Measurements from ENCODE around the gene KCNS1. TPM values are rescaled to one million over a fixed set of nuclear protein-coding genes. Genes with fewer than 3 reads are reported as not detected.
A peak's percentile ranks its signal among the peaks of the same experiment; 100 is the strongest.
"Not testable (repeated sequence)": the region's sequence is repeated elsewhere in the genome, so short reads cannot be mapped to it uniquely, and the experiment has no call there.

The KCNS1 gene, protein sequence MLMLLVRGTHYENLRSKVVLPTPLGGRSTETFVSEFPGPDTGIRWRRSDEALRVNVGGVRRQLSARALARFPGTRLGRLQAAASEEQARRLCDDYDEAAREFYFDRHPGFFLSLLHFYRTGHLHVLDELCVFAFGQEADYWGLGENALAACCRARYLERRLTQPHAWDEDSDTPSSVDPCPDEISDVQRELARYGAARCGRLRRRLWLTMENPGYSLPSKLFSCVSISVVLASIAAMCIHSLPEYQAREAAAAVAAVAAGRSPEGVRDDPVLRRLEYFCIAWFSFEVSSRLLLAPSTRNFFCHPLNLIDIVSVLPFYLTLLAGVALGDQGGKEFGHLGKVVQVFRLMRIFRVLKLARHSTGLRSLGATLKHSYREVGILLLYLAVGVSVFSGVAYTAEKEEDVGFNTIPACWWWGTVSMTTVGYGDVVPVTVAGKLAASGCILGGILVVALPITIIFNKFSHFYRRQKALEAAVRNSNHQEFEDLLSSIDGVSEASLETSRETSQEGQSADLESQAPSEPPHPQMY
- 0.12 and 0.39 TPM in 2 replicates for total RNA-seq (2014; rRNA removed; shearing (Covaris generic))

DNA sequence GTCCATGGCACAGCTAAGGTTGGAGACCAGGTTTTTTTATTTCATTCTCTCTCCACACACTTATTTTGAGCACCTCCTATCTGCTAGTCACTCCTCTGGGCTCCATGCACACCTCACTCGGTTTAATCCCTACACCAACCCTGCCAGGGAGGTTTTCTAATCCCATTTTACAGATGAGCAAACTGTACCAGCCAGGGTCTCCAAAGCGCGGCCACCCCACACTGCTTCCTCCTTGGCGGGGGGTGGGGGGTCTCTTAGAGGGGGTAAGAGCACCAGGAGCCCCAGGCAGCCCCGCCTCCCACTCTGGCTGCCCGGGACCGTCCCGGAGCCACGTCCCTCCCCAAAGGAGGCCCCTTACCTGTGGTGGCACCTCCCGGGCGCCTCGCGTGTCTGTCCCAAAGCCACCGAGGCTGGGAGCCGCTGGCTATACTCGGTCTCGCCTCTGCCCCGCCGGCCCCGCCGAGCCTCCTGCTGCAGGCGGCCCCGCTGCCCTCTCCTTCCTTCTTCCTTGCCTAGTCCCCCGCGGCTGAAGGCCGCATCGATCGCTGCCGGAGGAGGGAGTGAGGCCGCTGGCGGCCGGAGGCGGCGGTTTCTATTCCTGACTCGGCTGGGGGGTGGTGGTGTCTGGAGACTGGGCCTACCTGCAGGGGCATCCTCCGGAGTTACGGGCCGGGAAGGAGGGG lies at the start of gene KCNS1:
Gene KCNS1 (minus strand): TSS at position 565 of the 683 bp plus-strand sequence. CDS start 1,891 bp downstream, outside the sequence.
- DNase-seq (ENCODE audit: low read depth): no peak

DNA sequence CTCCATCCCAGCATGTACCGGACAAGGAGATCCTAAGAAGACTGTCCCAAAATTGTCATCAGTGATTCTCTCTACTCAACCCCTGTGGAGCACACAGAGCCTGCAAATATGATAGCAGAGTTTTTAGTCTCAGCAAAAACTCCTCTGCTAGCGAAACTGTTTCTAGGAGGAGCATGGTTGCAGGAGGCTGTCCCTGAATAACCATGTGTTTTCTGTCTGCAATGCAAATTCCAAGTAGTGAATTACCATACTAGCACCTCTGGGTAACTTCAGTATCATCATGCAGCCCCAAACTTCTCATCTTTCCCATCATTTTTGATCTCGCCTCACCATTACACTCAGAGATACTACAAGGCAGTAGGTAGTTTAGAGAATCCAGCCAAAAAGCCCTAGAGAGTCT lies 48.1 kb upstream of the KCNS1 start:
- no peak for DNase-seq (ENCODE audit: low read depth)

DNA sequence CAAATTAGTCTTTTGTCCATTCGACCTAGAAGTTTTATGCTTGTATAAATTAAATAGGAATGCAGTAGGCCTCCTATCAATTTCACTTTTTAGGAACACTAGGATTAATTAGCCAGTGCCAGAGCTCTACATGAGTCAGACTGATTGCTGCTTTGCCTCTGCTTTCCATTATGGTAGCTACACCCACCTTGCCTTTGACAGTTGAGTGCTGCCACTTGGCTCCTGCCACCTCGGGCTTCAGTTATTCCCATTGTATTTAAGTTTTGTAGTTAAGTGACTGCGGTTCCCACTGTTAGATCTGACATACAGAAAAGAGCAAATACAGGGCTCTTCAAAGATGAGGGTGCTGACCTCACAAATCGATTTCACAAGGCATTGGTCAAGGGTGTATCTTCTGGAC lies 39.9 kb upstream of the KCNS1 start:
- no peak for DNase-seq (ENCODE audit: low read depth)

DNA sequence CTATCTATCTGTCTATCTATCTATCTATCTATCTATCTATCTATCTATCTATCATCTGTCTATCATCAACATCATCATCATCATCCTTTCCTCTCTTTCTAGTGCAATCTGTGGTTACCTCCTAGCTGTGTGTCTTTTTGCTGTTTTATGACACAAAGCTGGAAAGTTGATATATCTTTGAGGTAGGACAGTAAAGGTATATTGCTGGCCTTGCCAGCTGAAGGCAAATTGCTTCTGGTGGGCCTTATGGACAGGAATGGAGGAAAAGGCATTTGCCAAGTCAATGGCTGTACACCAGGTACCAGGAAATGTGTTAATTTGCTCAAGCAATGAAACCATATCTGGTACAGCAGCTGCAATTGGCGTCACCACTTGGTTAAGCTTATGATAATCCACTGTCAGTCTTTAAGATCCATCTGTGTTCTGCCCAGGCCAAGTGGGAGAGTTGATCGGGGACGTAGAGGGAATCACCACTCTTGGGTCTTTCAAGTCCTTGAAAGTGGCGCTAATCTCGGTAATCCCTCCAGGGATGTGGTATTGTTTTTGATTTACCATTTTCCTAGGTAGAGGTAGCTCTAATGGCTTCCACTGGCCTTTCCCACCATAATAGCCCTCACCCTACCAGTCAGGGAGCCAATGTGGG lies 38.9 kb upstream of the KCNS1 start:
- DNase-seq (ENCODE audit: low read depth): not testable (repeated sequence)

- peak; percentile 36 for DNase-seq (ENCODE audit: low read depth)
Observed at GRCh38 chr20:45138561-45139300, 37.8 kb upstream of the KCNS1 start.

DNA sequence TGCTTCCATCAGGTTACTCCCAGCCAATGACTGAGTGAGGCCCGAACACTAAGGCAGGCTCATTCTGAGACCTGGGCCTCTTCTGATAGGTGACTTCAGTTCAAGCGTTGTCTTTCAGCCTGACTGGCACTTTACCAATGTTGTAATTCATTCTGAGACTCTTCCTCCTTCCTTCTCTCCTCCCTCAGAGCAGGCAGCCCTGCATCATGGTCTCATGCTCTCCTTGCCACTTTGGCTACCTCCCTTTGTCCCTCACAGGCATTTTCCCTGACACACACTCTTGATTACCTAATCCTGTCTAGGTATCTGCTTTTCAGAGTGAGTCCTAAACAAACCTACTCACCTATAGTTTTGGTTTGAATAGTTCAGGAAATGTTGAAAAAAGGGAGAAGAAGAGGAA lies 36.0 kb upstream of the KCNS1 start:
- no peak for DNase-seq (ENCODE audit: low read depth)

- DNase-seq (ENCODE audit: low read depth): no peak
Observed at GRCh38 chr20:45128099-45128498, 27.2 kb upstream of the KCNS1 start.

GRCh38 chr20:45124365-45124764 lies 23.4 kb upstream of the KCNS1 start, which contains the start of gene WFDC12:
Gene WFDC12, minus strand, starts transcription at chr20:45124465. Its CDS starts 18 bp downstream, at chr20:45124447.
- DNase-seq (ENCODE audit: low read depth): no peak

GRCh38 chr20:45121388-45121787 lies 20.5 kb upstream of the KCNS1 start:
- no peak for DNase-seq (ENCODE audit: low read depth)

GRCh38 chr20:45119556-45120266 lies 18.8 kb upstream of the KCNS1 start:
- no peak for DNase-seq (ENCODE audit: low read depth)

DNA sequence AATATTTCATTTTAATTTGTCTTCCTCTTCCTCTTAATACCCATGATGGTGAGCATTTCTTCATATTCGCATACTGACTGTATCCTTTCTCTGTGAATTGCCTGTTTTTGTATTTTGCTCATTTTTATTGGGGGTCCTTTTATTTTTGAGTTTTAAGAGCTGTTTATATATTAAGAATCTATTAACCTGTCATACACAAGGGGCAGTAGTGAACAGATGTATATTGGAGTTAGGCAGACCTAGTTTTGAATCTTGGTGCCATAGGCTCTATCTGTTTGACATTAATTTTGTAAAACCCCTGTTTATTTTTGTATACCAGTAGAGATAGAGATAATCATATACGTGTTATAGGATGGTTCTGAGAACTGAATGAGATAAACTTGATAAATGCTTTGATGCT lies 17.1 kb upstream of the KCNS1 start:
- no peak for DNase-seq (ENCODE audit: low read depth)

GRCh38 chr20:45117581-45117980 lies 16.7 kb upstream of the KCNS1 start:
- DNase-seq (ENCODE audit: low read depth): no peak

DNA sequence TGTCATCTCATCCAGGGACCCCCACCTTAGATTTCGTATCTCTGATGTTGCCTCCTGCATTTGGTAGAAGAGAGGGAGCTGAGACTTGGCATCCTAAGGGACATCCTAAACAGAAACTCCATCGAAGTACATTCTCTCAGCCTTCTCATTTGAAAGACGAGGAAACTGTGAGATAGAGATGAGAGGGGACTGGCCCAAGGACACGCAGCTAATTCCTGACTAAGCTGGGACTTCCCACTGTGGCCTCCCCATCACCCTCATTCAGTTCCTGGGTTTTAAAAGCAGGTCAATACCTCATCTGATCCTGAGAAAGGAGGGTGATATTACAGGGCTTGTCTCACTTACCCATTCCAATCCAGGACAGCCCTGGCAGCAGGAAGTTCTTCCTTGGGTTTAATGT lies 14.9 kb upstream of the KCNS1 start:
- DNase-seq (ENCODE audit: low read depth): no peak

DNA sequence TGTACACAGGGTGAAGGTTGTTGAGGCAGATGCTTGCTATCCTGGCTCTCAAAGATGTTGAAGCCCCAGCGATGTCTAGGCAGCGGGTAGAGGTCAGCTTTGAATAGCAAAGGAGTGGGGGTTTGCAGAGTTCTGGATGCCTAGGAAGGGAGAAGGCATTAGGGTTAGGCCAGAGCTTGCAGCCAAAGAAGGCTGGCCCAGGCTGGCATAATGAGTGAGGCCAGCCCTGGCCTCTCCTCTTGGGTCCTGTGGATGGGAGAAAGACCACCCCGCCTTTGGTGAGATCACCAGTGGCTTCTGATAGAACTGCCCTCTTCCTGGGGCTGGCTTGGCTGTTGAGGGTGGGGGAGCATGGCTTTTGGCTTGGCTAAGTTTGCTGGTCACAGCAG lies 14.5 kb upstream of the KCNS1 start:
- DNase-seq (ENCODE audit: low read depth): no peak

- no peak for DNase-seq (ENCODE audit: low read depth)
Observed at GRCh38 chr20:45114465-45115385, 13.8 kb upstream of the KCNS1 start, which contains the start of gene WFDC5. Gene WFDC5, minus strand, starts transcription at chr20:45115174. Its CDS starts 91 bp downstream, at chr20:45115083.

DNA sequence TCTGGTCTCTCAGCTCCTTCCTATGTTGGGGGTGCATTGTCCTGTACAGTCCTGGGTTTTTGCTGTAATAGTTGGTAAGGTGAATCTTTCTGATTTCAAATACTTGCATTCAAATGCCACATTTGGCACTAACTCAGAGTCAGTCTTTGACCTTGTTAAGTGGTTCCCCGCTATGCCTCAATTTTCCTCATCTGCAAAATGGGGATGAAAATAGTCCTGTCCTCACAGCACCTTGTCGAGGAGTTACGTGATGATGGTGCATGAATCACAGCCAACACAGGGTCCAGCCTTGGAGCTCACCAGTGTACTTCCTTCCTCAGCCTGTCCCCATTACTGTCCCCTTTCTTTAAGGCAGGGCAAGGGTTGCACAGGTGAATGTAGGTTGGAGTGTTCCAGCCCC lies 12.9 kb upstream of the KCNS1 start:
- no peak for DNase-seq (ENCODE audit: low read depth)

GRCh38 chr20:45112754-45113153 lies 11.8 kb upstream of the KCNS1 start:
- no peak for DNase-seq (ENCODE audit: low read depth)

GRCh38 chr20:45111799-45112471 lies 11.0 kb upstream of the KCNS1 start:
- no peak for DNase-seq (ENCODE audit: low read depth)

- no peak for DNase-seq (ENCODE audit: low read depth)
Observed at GRCh38 chr20:45111285-45111684, 10.4 kb upstream of the KCNS1 start.
